ENCODE results near the gene SSBP3.
"Not testable (repeated sequence)": the region's sequence is repeated elsewhere in the genome, so short reads cannot be mapped to it uniquely, and the experiment has no call there.

The SSBP3 gene

DNA sequence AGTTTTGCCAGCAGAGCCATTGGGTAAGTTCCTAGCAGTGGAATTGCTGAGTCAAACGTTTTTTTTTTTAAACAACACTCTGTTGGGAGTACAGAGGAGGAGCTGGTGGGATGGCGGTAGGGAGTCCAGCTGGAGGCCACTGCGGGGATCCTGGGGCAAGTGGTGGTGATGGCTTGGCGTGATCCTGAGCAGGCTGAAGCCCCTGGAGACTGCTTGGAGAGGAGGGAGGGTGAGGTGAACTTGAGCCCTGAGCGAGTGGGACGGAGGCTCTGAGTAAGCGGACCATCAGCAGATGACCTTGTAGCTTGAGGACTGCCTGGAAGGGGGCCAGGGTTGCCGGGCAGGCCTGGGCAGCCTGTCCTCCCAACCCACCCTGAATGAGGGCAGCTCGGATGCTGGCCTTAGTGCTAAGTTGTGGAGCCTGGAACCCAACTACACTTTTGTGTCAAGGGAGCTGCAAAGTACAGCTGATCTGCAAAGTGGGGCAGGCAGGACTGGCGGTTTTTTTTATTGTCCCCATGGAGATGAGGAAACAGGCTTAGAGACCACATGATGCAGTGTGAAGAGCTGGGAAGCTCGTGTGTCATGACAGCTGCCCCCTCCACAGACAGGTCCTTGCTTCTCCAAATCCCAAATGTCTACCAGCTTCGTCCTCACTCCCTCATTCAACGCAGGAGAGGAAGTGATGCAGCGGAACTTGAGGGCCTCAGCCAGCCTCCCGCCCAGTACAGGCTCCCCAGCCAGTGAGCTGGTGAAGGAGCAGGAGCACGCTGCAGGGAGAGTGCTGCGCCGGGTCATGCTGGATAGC, 186.0 kb downstream of the SSBP3 start:
- H3K27ac ChIP-seq (ENCODE audit: low read length): peak overlapping the region; percentile 55
- peak overlapping the region in 1 of 2 donors; percentile 29 for H3K4me3 ChIP-seq (ENCODE audit: low read length in 2 of 2)
- H3K4me1 ChIP-seq (ENCODE audit: control insufficient read depth, insufficient read depth, low read length): peaks cover 22% of the 10 kb centered on the region
- peaks cover 31 to 39% of the 10 kb centered on the region in 2 donors for H3K36me3 ChIP-seq (ENCODE audit: control insufficient read depth in 2 of 2, insufficient read depth in 2 of 2, low read length in 2 of 2)
- no peaks in the 10 kb centered on the region for H3K9me3 ChIP-seq (ENCODE audit: control insufficient read depth in 2 of 2, low read length in 2 of 2)
- H3K9ac ChIP-seq (ENCODE audit: low read length in 2 of 2): no peak overlapping the region
- no peaks in the 10 kb centered on the region for H3K27me3 ChIP-seq (ENCODE audit: control insufficient read depth in 1 of 2, insufficient read depth in 2 of 2, low read length in 2 of 2)

- H3K27me3 ChIP-seq (ENCODE audit: control insufficient read depth in 1 of 2, insufficient read depth in 2 of 2, low read length in 2 of 2): no peaks in the 10 kb centered on the region
- peak overlapping the region; percentile 55 for H3K27ac ChIP-seq (ENCODE audit: low read length)
- H3K36me3 ChIP-seq (ENCODE audit: control insufficient read depth in 2 of 2, insufficient read depth in 2 of 2, low read length in 2 of 2): peaks cover 36 to 45% of the 10 kb centered on the region in 2 donors
- H3K9me3 ChIP-seq (ENCODE audit: control insufficient read depth in 2 of 2, low read length in 2 of 2): no peaks in the 10 kb centered on the region
- H3K4me3 ChIP-seq (ENCODE audit: low read length in 2 of 2): no peak overlapping the region
- H3K9ac ChIP-seq (ENCODE audit: low read length in 2 of 2): no peak overlapping the region
- peaks cover 22% of the 10 kb centered on the region for H3K4me1 ChIP-seq (ENCODE audit: control insufficient read depth, insufficient read depth, low read length)
These were observed 186.5 kb downstream of the SSBP3 start for GRCh38 chr1:54219688-54220003.

DNA sequence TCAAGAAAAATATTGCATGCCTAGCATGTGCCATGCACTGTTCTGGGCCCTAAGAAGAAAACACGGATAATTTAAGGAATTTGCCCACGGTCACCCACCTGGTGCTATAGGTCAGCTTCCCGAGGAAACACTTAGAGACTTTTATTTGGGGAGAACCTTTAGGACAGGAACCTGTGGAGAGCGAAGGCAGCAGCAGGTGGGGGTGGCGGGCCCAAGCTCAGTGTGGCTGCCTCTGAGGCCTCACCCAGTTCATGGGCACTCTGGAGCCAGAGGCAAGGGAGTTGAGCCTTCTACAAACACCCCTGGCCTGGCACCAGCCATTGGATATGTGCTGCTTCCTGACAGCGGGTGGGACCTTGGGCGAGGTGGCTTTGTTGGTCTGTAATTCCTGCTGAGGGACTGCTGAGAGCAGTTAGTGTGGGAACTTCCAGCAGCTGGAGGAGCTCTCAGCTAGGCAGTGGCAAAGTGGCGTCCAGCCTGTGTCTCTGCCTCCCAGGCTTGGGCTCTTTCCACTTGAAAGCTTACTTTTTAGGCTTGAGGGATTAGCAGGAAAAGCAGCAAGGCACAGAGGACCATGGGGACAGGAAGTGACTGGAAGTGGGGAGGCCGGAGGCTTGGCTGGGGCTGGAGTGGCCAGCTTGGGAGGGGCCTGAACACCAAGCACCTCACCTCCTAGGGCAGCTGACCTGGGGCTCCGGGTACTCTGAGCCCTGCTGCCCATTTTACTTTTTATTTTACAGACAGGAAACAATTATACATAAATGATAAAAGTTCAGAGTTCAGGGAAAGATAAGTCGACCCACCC, 187.1 kb downstream of the SSBP3 start:
- peak overlapping the region in 1 of 2 donors; percentile 12 for H3K9ac ChIP-seq (ENCODE audit: low read length in 2 of 2)
- H3K36me3 ChIP-seq (ENCODE audit: control insufficient read depth in 2 of 2, insufficient read depth in 2 of 2, low read length in 2 of 2): peaks cover 36 to 50% of the 10 kb centered on the region in 2 donors
- no peaks in the 10 kb centered on the region for H3K9me3 ChIP-seq (ENCODE audit: control insufficient read depth in 2 of 2, low read length in 2 of 2)
- H3K27me3 ChIP-seq (ENCODE audit: control insufficient read depth in 1 of 2, insufficient read depth in 2 of 2, low read length in 2 of 2): no peaks in the 10 kb centered on the region
- H3K27ac ChIP-seq (ENCODE audit: low read length): peak overlapping the region; percentile 55
- no peak overlapping the region for H3K4me3 ChIP-seq (ENCODE audit: low read length in 2 of 2)
- H3K4me1 ChIP-seq (ENCODE audit: control insufficient read depth, insufficient read depth, low read length): peaks cover 22% of the 10 kb centered on the region

DNA sequence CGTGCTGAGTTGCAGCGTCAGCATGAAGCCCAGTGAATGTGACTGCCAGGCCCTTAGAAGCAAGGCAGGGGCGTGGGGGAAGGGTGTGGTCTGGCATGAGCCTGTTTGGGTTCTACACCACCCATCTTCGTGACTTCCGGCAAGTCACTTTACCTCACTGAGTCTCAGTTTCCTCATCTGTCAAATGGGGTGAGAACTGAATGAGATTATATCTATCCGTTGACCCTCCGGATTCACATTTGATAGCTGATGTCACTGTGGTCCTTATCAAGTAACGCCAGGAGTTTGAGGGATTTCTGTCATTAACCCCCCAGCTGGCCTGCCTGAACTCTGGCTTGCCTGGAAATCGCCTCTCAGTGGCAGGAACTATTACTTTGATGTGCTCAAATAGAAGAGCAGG, 190.7 kb downstream of the SSBP3 start:
- H3K27me3 ChIP-seq (ENCODE audit: control insufficient read depth in 1 of 2, insufficient read depth in 2 of 2, low read length in 2 of 2): no peaks in the 10 kb centered on the region
- H3K4me1 ChIP-seq (ENCODE audit: control insufficient read depth, insufficient read depth, low read length): peaks cover 18% of the 10 kb centered on the region
- peaks cover 64 to 80% of the 10 kb centered on the region in 2 donors for H3K36me3 ChIP-seq (ENCODE audit: control insufficient read depth in 2 of 2, insufficient read depth in 2 of 2, low read length in 2 of 2)
- H3K9ac ChIP-seq (ENCODE audit: low read length in 2 of 2): no peak overlapping the region
- H3K9me3 ChIP-seq (ENCODE audit: control insufficient read depth in 2 of 2, low read length in 2 of 2): no peaks in the 10 kb centered on the region
- no peak overlapping the region for H3K4me3 ChIP-seq (ENCODE audit: low read length in 2 of 2)
- H3K27ac ChIP-seq (ENCODE audit: low read length): no peak overlapping the region

DNA sequence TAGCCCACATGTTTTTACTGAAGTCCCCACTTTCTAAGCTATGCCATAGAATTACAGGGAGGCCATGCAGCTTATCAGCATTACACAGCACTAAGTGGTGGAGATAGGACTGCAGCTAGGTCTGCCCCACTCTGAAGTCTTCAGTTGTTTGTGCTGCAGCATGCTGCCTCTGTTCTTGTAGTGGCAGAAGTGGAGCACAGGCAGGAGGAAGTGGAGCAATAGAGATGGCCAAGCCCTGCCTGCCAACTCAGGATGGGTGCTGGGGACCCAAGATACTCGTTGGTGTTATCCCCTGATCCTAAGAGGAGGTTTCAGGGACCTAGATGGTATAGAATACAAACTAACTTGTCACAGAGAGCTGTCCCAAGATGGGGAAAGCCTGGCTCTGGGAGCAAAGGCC, 193.3 kb downstream of the SSBP3 start:
- Histone ChIP-seq H3K27ac (ENCODE audit: low read length) (no peak overlapping the region), H3K4me3 (ENCODE audit: low read length in 2 of 2) (no peak overlapping the region), H3K36me3 (ENCODE audit: control insufficient read depth in 2 of 2, insufficient read depth in 2 of 2, low read length in 2 of 2) (peaks cover 76 to 89% of the 10 kb centered on the region in 2 donors), H3K27me3 (ENCODE audit: control insufficient read depth in 1 of 2, insufficient read depth in 2 of 2, low read length in 2 of 2) (no peaks in the 10 kb centered on the region), H3K4me1 (ENCODE audit: control insufficient read depth, insufficient read depth, low read length) (no peaks in the 10 kb centered on the region), H3K9me3 (ENCODE audit: control insufficient read depth in 2 of 2, low read length in 2 of 2) (no peaks in the 10 kb centered on the region), H3K9ac (ENCODE audit: low read length in 2 of 2) (no peak overlapping the region)

DNA sequence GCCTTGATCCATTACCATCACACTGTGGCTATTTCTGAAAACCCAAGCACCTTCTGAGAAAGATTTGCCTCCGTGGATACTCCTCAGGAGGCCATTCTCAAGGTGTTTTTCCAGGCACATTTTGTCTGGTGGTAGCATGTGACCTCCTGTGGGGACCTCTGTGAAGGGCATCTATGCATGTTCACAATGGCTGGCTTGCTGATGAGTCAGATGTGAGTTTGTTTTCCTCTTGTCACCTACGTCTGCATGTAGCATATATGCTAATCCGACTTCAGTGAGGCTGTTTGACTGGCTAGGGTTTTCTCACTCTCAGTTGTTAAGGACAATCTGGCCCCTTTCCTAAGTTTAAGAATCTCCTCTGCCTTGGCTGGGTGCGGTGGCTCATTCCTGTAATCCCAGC, 198.3 kb downstream of the SSBP3 start:
- H3K4me1 ChIP-seq (ENCODE audit: control insufficient read depth, insufficient read depth, low read length); H3K9ac ChIP-seq (ENCODE audit: low read length in 2 of 2); H3K4me3 ChIP-seq (ENCODE audit: low read length in 2 of 2); H3K27me3 ChIP-seq (ENCODE audit: control insufficient read depth in 1 of 2, insufficient read depth in 2 of 2, low read length in 2 of 2); H3K9me3 ChIP-seq (ENCODE audit: control insufficient read depth in 2 of 2, low read length in 2 of 2); H3K27ac ChIP-seq (ENCODE audit: low read length): not testable (repeated sequence)
- peaks cover 58 to 67% of the 10 kb centered on the region in 2 donors for H3K36me3 ChIP-seq (ENCODE audit: control insufficient read depth in 2 of 2, insufficient read depth in 2 of 2, low read length in 2 of 2)

GRCh38 chr1:54207287-54207686, 198.9 kb downstream of the SSBP3 start:
- H3K36me3 ChIP-seq (ENCODE audit: control insufficient read depth in 2 of 2, insufficient read depth in 2 of 2, low read length in 2 of 2): peaks cover 52 to 61% of the 10 kb centered on the region in 2 donors

DNA sequence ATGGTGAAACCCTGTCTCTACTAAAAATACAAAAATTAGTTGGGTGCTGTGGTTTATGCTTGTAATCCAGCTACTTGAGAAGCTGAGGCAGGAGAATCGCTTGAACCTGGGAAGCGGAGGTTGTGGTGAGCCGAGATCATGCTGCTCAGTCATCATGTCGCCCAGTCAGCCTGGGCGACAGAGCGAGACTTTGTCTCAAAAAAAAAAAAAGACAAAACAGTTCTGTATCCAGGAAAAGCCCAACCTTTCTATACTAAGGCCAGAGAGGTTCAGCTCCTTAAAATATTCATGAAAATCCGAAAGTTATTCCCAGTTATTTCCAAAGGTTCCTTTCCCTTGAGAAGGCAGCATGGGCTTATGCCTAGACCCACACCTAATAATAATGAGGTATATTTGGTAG, 202.0 kb downstream of the SSBP3 start:
- Histone ChIP-seq H3K27ac (ENCODE audit: low read length) (no peak overlapping the region), H3K9ac (ENCODE audit: low read length in 2 of 2) (no peak overlapping the region), H3K9me3 (ENCODE audit: control insufficient read depth in 2 of 2, low read length in 2 of 2) (no peaks in the 10 kb centered on the region), H3K27me3 (ENCODE audit: control insufficient read depth in 1 of 2, insufficient read depth in 2 of 2, low read length in 2 of 2) (no peaks in the 10 kb centered on the region), H3K4me3 (ENCODE audit: low read length in 2 of 2) (no peak overlapping the region), H3K36me3 (ENCODE audit: control insufficient read depth in 2 of 2, insufficient read depth in 2 of 2, low read length in 2 of 2) (peaks cover 25 to 34% of the 10 kb centered on the region in 2 donors), H3K4me1 (ENCODE audit: control insufficient read depth, insufficient read depth, low read length) (peaks cover 20% of the 10 kb centered on the region)

More at GRCh38 chr1:54207287-54207686, 198.9 kb downstream of the SSBP3 start:
- Histone ChIP-seq H3K9me3 (ENCODE audit: control insufficient read depth in 2 of 2, low read length in 2 of 2) (no peaks in the 10 kb centered on the region), H3K4me1 (ENCODE audit: control insufficient read depth, insufficient read depth, low read length) (peaks cover under 1% of the 10 kb centered on the region), H3K27me3 (ENCODE audit: control insufficient read depth in 1 of 2, insufficient read depth in 2 of 2, low read length in 2 of 2) (no peaks in the 10 kb centered on the region), H3K4me3 (ENCODE audit: low read length in 2 of 2) (no peak overlapping the region), H3K27ac (ENCODE audit: low read length) (no peak overlapping the region), H3K9ac (ENCODE audit: low read length in 2 of 2) (no peak overlapping the region)

DNA sequence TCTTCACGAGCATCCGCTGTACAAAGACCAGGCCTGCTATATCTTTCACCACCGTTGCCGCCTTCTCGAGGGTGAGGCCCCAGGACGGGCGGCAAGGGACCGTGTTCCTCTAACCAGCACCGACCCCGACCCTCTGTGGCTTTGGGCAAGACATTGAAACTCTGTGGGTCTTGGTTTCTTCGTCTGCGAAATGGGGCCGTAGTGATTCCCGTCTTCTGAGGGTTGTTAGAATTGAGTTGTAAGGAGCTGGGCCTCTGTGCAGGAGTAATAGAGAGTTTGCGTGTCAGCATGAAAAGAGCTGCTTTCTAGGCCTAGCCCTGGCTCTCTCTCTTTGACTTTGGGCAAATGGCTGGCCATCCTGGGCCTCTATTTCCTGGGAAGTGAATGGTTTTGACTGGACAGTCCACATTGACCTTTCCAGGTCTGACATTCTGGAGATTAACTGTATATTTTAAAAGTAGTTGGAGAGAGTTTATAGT, 205.6 kb downstream of the SSBP3 start:
- peak overlapping the region; percentile 94 for H3K9ac ChIP-seq (ENCODE audit: low read length in 2 of 2)
- no peaks in the 10 kb centered on the region for H3K27me3 ChIP-seq (ENCODE audit: control insufficient read depth in 1 of 2, insufficient read depth in 2 of 2, low read length in 2 of 2)
- H3K9me3 ChIP-seq (ENCODE audit: control insufficient read depth in 2 of 2, low read length in 2 of 2): no peaks in the 10 kb centered on the region
- H3K36me3 ChIP-seq (ENCODE audit: control insufficient read depth in 2 of 2, insufficient read depth in 2 of 2, low read length in 2 of 2): peaks cover 7 to 13% of the 10 kb centered on the region in 2 donors
- H3K4me3 ChIP-seq (ENCODE audit: low read length in 2 of 2): peak overlapping the region; percentile 82 to 98
- H3K4me1 ChIP-seq (ENCODE audit: control insufficient read depth, insufficient read depth, low read length): peaks cover 25% of the 10 kb centered on the region
- H3K27ac ChIP-seq (ENCODE audit: low read length): peak overlapping the region; percentile 31

DNA sequence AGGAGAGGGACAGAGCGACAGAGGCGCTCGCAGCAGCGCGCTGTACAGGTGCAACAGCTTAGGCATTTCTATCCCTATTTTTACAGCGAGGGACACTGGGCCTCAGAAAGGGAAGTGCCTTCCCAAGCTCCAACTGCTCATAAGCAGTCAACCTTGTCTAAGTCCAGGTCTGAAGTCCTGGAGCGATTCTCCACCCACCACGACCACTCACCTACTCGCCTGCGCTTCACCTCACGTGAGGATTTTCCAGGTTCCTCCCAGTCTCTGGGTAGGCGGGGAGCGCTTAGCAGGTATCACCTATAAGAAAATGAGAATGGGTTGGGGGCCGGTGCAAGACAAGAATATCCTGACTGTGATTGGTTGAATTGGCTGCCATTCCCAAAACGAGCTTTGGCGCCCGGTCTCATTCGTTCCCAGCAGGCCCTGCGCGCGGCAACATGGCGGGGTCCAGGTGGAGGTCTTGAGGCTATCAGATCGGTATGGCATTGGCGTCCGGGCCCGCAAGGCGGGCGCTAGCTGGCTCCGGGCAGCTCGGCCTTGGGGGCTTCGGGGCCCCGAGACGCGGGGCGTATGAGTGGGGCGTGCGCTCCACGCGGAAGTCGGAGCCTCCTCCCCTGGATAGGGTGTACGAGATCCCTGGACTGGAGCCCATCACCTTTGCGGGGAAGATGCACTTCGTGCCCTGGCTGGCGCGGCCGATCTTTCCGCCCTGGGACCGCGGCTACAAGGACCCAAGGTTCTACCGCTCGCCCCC, 206.3 kb downstream of the SSBP3 start, which contains the start of the genes CYB5RL and MRPL37:
CYB5RL (minus strand) TSS at position 266 of the 754 bp plus-strand sequence. CDS start 4,414 bp downstream, outside the sequence.
MRPL37 (plus strand) TSS at position 403 of the 754 bp plus-strand sequence; CDS start at position 480, 77 bp downstream.
- H3K9ac ChIP-seq (ENCODE audit: low read length in 2 of 2): peak within 1 kb of the TSS; percentile 94
- peak within 1 kb of the TSS; percentile 31 for H3K27ac ChIP-seq (ENCODE audit: low read length)
- peaks cover 25% of the 10 kb centered on the region for H3K4me1 ChIP-seq (ENCODE audit: control insufficient read depth, insufficient read depth, low read length)
- H3K4me3 ChIP-seq (ENCODE audit: low read length in 2 of 2): peak within 1 kb of the TSS; percentile 82 to 98
- H3K27me3 ChIP-seq (ENCODE audit: control insufficient read depth in 1 of 2, insufficient read depth in 2 of 2, low read length in 2 of 2): no peaks in the 10 kb centered on the region
- H3K36me3 ChIP-seq (ENCODE audit: control insufficient read depth in 2 of 2, insufficient read depth in 2 of 2, low read length in 2 of 2): peaks cover under 1 to 12% of the 10 kb centered on the region in 2 donors
- no peaks in the 10 kb centered on the region for H3K9me3 ChIP-seq (ENCODE audit: control insufficient read depth in 2 of 2, low read length in 2 of 2)

Measured in stomach smooth muscle (tissue), 2 donors.